Rectal smooth muscle tissue (tissue), 1 donor: ENCODE data around the gene DISC1.

Experiments used
- H3K27ac ChIP-seq: one replicate; pipeline ENCODE4 v1.7.0; 2013; ENCODE audit warnings: low read depth, low read length, inconsistent platforms
- H3K27me3 ChIP-seq: one replicate; pipeline ENCODE4 v1.7.0; 2013; ENCODE audit warnings: low read length; ENCODE audit not compliant: control insufficient read depth, insufficient read depth
- H3K36me3 ChIP-seq: one replicate; pipeline ENCODE4 v1.7.0; 2013; ENCODE audit warnings: low read length; ENCODE audit not compliant: control insufficient read depth, insufficient read depth
- H3K4me1 ChIP-seq: one replicate; pipeline ENCODE4 v1.7.0; 2013; ENCODE audit warnings: low read length; ENCODE audit not compliant: control insufficient read depth, insufficient read depth
- H3K4me3 ChIP-seq: one replicate; pipeline ENCODE4 v1.7.0; 2013; ENCODE audit warnings: low read length
- H3K9ac ChIP-seq: one replicate; pipeline ENCODE4 v1.7.0; 2013; ENCODE audit warnings: low read length

The DISC1 gene

GRCh38 chr1:232036181-232036933 is 409.8 kb downstream of the DISC1 start:
- Histone ChIP-seq H3K27ac (no peak overlapping the region), H3K4me3 (no peak overlapping the region), H3K27me3 (no peaks in the 10 kb centered on the region), H3K9ac (no peak overlapping the region), H3K36me3 (no peaks in the 10 kb centered on the region), H3K4me1 (no peaks in the 10 kb centered on the region)

GRCh38 chr1:232037774-232038388 is 411.3 kb downstream of the DISC1 start:
- H3K27me3 ChIP-seq = no peaks in the 10 kb centered on the region
- no peak overlapping the region for H3K9ac ChIP-seq
- H3K4me1 ChIP-seq = no peaks in the 10 kb centered on the region
- no peak overlapping the region for H3K27ac ChIP-seq
- H3K36me3 ChIP-seq = no peaks in the 10 kb centered on the region
- H3K4me3 ChIP-seq = no peak overlapping the region

- Histone ChIP-seq H3K4me3 (no peak overlapping the region), H3K36me3 (no peaks in the 10 kb centered on the region), H3K4me1 (no peaks in the 10 kb centered on the region), H3K27me3 (no peaks in the 10 kb centered on the region), H3K9ac (no peak overlapping the region), H3K27ac (no peak overlapping the region)
These were observed 412.4 kb downstream of the DISC1 start for GRCh38 chr1:232038706-232039677.

GRCh38 chr1:232040260-232040659 is 413.7 kb downstream of the DISC1 start:
- Histone ChIP-seq H3K36me3 (no peaks in the 10 kb centered on the region), H3K27me3 (no peaks in the 10 kb centered on the region), H3K27ac (no peak overlapping the region), H3K4me3 (no peak overlapping the region), H3K9ac (no peak overlapping the region), H3K4me1 (no peaks in the 10 kb centered on the region)

GRCh38 chr1:232044728-232045127 is 418.1 kb downstream of the DISC1 start:
- no peak overlapping the region for H3K9ac ChIP-seq
- no peaks in the 10 kb centered on the region for H3K36me3 ChIP-seq
- no peak overlapping the region for H3K27ac ChIP-seq
- no peaks in the 10 kb centered on the region for H3K27me3 ChIP-seq
- no peaks in the 10 kb centered on the region for H3K4me1 ChIP-seq
- H3K4me3 ChIP-seq = no peak overlapping the region

- no peaks in the 10 kb centered on the region for H3K4me1 ChIP-seq
- no peak overlapping the region for H3K27ac ChIP-seq
- H3K4me3 ChIP-seq = no peak overlapping the region
- no peaks in the 10 kb centered on the region for H3K27me3 ChIP-seq
- no peaks in the 10 kb centered on the region for H3K36me3 ChIP-seq
- H3K9ac ChIP-seq = no peak overlapping the region
These were observed 418.8 kb downstream of the DISC1 start for GRCh38 chr1:232045139-232045994.

GRCh38 chr1:232046451-232047306 is 420.1 kb downstream of the DISC1 start:
- no peak overlapping the region for H3K4me3 ChIP-seq
- no peak overlapping the region for H3K9ac ChIP-seq
- no peak overlapping the region for H3K27ac ChIP-seq
- H3K4me1 ChIP-seq = no peaks in the 10 kb centered on the region
- no peaks in the 10 kb centered on the region for H3K27me3 ChIP-seq
- no peaks in the 10 kb centered on the region for H3K36me3 ChIP-seq

GRCh38 chr1:232047473-232047872 is 420.9 kb downstream of the DISC1 start:
- no peaks in the 10 kb centered on the region for H3K4me1 ChIP-seq
- no peaks in the 10 kb centered on the region for H3K36me3 ChIP-seq
- H3K4me3 ChIP-seq = no peak overlapping the region
- H3K27me3 ChIP-seq = no peaks in the 10 kb centered on the region
- no peak overlapping the region for H3K9ac ChIP-seq
- no peak overlapping the region for H3K27ac ChIP-seq

- Histone ChIP-seq H3K9ac (no peak overlapping the region), H3K4me3 (no peak overlapping the region), H3K27me3 (no peaks in the 10 kb centered on the region), H3K36me3 (no peaks in the 10 kb centered on the region), H3K4me1 (no peaks in the 10 kb centered on the region), H3K27ac (no peak overlapping the region)
These were observed 421.9 kb downstream of the DISC1 start for GRCh38 chr1:232048481-232048880.

- Histone ChIP-seq H3K27ac (no peak overlapping the region), H3K36me3 (no peaks in the 10 kb centered on the region)
These were observed 422.7 kb downstream of the DISC1 start for GRCh38 chr1:232049335-232049734.

GRCh38 chr1:232057217-232057895 is 430.8 kb downstream of the DISC1 start:
- no peak overlapping the region for H3K9ac ChIP-seq

More at GRCh38 chr1:232049335-232049734, 422.7 kb downstream of the DISC1 start:
- H3K4me1 ChIP-seq = no peaks in the 10 kb centered on the region
- no peak overlapping the region for H3K4me3 ChIP-seq
- no peak overlapping the region for H3K9ac ChIP-seq
- H3K27me3 ChIP-seq = no peaks in the 10 kb centered on the region

More at GRCh38 chr1:232057217-232057895, 430.8 kb downstream of the DISC1 start:
- Histone ChIP-seq H3K4me3 (no peak overlapping the region), H3K36me3 (no peaks in the 10 kb centered on the region), H3K4me1 (no peaks in the 10 kb centered on the region), H3K27ac (no peak overlapping the region), H3K27me3 (no peaks in the 10 kb centered on the region)
